HG03280 (cell line): Measurements from ENCODE around the gene POP7.
A peak's percentile ranks its signal among the peaks of the same experiment; 100 is the strongest.
"Not testable (repeated sequence)": the region's sequence is repeated elsewhere in the genome, so short reads cannot be mapped to it uniquely, and the experiment has no call there.

ENCODE experiments used
- ATAC-seq: cut with Tn5 transposase; IDR thresholded peaks from one replicate; pipeline ENCODE4 v1.9.1; 2021; ENCODE audit warnings: mild to moderate bottlenecking, moderate library complexity; ENCODE audit not compliant: unreplicated experiment

The POP7 gene

DNA sequence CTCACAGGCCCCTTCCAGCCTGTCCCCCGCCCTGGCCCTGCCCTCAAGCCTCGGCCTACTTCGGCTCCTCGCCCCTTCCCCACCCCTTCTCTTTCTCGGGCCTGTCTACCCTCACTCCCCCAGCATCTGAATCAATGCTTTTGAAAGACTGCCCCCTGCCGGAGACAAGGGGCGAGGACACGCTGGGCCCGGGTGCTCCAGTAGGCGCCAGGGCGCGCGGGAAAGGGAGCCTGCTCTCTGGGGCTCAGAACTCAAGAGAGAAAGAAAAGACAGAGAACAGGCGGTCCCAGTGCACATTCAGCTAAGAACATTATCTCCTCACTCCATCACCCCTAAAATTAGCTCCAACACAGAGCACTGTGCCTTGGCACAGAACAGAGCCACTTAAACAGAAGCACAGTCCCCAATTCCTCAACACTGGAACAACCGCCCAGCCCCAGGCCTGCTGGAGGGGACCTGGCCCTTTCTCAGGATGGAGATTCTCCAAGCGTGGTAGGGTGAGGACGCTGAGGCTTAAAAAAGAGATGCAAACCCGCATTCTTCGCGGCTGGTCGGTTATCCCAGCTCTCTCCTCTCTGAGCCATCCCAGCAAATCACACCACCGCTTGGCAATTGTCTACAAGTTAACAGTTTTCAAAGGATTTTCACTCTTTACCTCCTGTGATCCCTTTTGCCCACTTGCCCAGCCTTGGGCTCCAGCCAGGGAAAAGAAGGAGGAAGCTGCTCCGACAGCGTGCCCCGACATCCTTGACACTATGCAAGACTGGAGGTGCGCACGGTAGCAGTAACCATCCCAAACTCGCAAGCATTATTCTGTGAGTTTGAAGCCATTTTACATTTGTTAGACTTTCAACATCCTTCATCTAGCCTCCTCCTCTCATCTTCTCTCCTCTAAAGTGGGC lies 14.0 kb upstream of the POP7 start:
- ATAC-seq, result peak; percentile 40

DNA sequence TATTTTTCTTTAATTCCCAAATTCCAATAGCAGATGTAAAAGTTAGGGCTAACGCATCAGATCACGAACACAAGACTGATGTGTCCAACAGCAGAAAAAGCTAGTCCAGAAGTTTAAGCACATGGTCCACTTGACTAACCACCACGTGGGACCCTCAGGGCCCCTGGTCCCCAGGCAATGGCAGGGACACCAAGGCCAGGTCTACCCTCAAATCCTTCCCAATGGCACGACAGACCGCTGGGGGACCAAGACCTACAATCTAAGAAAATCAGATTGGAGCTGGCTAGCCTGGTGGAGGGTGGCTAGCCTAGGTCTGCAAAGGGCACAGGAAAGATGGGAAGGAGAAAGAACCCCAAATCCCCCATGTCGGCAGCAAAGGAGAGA lies 13.4 kb upstream of the POP7 start:
- no peak for ATAC-seq

DNA sequence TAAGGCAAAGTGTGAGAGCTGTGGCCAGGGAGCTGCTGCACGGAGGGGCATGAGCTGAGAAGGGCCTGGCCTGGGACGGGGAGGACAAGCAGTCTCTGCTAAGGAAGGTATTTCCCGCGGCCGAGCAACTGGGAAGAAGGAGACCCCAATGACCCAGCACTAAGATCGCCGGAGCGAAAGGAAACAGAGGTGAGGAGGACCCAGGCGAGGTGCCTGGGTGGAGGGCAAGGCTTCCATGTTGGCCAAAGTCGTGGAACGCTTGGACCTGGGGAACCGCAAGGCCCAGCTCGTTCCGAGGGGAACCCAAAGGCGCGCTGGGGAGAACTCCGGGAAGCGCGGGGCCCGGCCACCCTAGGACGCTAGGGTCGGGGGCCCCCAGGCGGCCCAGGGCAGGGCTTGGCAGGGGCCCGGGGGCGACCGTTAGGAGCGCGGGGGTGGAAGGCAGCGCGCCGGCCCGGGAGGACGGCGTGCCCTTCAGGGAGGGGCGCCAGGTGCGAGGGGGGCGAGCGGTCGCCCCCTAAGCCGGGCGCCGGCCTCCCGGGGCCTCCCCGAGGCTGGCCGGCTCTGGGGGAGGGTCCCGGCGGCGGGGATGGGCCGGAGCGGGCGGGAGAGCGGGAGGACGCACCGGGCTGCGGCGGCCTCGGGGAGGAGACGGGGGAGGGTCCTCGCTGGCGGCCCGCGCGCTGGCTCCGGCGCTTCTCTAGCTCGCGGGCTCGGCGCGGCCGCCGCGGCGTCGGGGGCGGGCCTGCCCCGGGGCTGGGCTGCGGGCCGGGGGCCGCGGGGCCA lies 12.4 kb upstream of the POP7 start:
- ATAC-seq, result no peak

DNA sequence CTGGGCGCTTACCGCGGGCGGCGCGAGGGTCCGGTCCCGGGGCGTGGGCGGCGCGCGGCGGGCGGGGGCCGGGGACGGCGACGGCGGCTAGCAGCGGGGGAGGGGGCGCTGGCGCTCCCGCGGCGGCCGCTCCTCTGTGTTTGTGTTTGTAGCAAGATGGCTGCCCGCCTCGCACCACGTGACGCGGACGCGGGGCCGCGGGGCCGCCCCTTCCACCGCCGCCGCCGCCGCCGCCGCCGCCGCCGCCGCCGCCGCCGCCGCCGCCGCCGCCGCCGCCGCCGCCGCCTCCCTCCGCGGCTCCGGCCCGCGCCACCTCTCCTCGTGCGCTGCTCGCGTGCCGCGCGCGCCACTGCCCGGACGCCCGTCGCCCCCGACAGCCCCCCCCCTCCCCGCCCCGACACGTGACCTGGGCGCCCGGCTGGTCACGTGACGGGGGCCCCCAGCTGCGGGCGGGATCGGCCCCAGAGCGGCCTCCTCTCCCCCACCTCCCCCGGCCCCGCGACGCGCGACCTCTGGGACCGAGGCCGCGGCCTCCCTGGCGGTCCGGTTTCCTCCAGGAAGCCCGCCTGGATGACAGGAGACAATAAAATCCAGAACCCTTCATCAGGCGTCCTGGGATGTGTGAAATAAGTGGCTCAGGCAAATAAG lies 11.7 kb upstream of the POP7 start, which contains the start of gene GIGYF1:
Gene GIGYF1, minus strand, starts transcription at position 153 of the 648 bp plus-strand sequence. CDS start 6,012 bp downstream, outside the sequence.
- no peak for ATAC-seq

DNA sequence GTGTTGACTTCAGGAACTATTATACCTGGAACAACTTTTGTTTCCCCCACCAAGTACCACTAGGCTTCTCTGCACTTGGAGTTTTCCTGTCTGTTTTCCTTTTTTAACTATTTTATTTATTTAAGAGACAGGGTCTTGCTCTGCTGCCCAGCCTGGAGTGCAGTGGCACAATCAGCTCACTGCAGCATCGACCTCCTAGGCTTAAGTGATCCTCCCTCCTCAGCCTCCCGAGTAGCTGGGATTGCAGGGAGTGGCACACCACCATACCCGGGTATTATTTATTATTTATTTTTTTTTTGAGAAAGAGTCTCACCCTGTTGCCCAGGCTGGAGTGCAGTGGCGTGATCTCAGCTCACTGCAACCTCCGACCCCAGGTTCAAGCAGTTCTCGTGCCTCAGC lies 9.8 kb upstream of the POP7 start:
- no peak for ATAC-seq

DNA sequence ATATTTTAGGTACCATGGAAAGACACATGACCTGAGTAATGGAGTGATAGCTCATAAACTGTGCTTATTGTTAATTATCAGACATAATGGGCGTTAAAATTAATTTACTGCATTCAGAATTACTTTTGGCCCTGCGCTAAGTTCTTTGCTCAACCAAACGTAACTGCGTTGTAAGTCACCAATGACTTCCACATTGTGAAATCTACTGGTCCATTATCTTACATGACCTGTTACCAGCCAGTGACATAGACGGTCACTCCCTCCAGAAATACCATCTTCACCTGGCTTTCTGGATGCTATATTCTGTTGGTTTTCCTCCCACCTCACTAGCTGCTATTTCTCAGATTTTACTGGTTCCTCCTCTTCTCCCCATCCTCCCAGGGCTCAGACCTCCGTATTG lies 6.9 kb upstream of the POP7 start:
- no peak for ATAC-seq

DNA sequence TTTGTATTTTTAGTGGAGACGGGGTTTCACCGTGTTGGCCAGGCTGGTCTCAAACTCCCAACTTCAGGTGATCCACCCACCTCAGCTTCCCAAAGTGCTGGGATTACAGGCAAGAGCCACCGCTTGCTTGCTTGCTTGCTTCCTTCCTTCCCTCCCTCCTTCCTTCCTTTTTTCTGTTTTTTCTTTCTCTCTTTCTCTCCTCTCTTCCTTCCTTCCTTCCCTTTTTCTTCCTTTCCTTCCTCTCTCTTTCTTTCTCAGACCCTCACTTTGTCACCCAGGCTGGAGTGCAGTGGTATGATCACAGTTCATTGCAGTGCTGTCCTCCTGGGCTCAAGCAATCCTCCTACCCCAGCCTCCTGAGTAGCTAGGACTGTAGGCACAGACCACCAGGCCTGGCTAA lies 4.8 kb upstream of the POP7 start:
- ATAC-seq, result not testable (repeated sequence)

DNA sequence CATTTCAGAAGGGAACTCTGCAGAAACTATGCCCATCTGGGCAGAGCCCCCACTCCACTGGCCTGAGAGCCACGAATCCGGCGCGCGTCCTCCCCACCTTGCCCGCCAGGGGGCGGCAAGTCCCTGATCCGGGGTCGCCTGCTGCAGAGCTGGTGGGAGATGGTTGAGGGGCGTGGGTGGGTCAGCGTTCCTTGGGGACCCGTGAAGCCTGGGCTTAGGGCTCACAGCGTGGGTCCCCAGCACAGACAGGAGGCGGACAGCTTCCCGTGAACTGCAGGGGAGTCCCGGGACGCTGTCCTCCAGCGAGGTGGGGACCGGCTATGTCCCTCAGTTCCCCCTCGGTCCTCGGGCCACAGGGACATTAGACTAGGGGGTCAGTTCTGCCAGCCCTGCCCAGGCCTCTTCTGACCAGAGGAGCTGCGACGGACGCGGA lies 585 bp upstream of the POP7 start:
- peak; percentile 53 for ATAC-seq

DNA sequence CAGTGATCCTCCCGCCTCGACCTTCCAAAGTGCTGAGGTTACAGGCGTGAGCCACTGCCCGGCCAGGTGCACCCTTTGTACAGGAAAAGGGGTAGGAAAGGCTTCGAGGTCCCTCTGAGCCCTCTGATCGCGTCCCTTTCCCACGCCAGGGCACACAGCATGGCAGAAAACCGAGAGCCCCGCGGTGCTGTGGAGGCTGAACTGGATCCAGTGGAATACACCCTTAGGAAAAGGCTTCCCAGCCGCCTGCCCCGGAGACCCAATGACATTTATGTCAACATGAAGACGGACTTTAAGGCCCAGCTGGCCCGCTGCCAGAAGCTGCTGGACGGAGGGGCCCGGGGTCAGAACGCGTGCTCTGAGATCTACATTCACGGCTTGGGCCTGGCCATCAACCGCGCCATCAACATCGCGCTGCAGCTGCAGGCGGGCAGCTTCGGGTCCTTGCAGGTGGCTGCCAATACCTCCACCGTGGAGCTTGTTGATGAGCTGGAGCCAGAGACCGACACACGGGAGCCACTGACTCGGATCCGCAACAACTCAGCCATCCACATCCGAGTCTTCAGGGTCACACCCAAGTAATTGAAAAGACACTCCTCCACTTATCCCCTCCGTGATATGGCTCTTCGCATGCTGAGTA lies 871 bp downstream of the POP7 start:
- ATAC-seq, result no peak

DNA sequence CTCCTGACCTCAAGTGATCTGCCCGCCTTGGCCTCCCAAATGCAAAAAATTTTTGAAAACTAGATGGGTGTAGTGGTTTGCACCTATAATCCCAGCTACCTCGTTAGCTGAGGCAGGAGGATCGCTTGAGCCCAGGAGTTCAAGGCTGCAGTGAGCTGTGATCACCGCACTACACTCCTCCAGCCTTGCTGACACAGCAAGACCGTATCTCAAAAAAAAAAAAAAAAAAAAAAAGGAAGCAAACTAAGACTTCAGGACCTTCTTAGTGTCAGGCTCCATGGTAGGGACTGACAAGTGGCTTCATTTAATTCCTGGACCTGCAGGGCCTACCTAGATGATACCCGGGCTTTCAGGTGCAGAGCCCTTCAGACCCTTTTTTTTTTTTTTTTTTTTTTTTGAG lies 2.5 kb downstream of the POP7 start:
- ATAC-seq, result no peak

DNA sequence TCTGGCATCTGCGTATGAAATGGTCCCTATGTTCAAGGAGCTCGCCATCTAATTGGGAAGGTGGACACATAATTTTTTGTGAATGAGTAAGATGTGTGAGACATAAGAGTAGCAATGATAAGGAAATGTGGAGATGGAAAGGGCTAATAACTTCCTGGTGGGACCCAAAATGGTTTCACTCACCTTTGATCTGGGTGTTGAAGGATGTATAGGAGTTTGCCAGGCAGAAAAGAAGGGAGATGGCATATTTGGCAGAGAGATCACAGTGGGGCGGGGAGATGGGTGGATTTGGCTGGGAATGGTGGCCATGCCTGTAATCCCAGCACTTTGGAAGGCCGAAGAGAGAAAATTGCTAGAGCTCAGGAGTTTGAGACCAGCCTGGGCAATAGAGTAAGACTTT lies 4.5 kb downstream of the POP7 start:
- no peak for ATAC-seq

DNA sequence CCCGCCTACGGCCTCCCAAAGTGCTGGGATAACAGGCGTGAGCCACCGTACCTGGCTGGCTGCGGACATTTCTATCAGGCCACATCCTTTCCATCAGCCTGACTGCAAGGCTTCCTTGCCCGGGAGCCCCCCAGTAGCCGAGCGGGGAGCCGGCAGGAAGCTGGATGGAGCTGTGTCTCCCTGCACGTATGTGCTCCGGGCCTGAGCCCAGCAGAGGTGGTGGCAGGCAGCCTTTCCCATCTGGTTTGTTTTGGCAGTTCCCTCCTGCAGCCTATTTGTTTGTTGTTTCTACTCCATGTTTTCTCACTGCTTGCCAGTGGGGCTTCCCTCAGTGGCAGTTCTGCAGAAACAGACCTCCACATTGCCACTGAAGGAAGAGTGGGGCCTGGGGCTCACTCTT lies 5.4 kb downstream of the POP7 start:
- ATAC-seq, result no peak

DNA sequence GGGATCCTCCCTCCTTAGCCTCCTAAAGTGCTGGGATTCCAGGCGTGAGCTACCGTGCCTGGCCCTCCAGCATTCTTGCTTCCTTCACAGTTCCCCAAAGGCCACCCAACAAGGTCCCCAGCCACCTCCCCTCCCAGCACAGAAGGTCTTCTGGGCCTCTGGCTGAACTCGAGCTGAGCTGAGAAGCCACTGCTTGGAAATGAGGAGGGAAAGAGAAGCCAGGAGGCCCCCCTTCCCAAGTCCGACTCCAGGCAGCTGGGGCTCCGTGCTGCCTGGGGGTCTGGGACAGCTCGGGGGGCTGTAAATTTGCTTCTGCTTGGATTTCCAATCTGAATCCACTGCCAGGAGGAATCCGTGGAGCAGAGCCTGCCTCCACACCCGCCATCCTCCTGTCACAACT lies 8.8 kb downstream of the POP7 start:
- ATAC-seq, result no peak

DNA sequence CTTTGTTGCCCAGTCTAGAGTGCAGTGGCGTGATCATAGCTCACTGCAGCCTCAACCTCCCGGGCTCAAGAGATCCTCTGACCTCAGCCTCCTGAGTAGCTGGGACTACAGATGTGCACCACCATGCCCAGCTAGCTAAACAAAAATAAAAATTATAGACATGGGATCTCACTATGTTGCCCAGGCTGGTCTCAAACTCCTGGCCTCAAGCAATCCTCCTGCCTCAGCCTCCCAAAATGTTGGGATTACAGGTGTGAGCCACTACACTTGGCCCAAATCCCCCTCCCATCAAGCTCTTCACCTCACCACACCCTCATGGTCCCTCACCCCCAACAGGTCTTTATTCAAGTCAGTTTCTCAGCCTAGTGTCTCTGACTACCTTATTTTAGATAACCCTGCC lies 11.2 kb downstream of the POP7 start:
- ATAC-seq, result not testable (repeated sequence)

DNA sequence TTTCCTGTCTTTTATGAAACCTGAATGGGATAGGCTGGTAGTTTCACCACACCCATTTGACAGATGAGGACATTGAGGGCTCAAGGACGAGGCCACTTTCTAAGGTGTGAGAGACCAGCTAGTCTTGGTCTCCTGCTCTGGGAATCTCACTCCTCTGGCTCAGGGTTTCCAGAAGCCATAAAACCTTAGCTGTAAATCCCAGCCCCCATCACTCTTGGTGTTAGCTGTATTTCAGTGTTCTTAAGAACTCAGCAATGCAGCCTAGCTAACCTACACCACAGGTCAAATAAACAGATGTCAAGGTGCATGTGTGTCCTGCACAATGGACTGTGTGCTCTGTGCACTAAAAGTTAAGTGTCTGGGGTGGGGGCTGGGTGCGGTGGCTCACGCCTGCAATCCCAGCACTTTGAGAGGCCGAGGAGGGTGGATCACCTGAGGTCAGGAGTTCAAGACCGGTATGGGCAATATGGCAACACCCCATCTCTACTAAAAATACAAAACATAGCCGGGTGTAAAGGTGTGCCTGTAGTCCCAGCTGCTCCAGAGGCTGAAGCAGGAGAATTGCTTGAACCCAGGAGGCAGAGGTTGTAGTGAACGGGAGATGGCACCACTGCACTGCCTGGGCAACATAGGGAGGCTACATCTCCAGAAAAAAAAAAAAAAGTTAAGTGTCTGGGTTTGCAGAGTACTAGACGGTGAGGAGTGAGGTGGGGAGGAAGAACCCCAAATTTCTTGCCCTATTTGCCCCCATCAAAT lies 13.8 kb downstream of the POP7 start:
- ATAC-seq, result no peak

DNA sequence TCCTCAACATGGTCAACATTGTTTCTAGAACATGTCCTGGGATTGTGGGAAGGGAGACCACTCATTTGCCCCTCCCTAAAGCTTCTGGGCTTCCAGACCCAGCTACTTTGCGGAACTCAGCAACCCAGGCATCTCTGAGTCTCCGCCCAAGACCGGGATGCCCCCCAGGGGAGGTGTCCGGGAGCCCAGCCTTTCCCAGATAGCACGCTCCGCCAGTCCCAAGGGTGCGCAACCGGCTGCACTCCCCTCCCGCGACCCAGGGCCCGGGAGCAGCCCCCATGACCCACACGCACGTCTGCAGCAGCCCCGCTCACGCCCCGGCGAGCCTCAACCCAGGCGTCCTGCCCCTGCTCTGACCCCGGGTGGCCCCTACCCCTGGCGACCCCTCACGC lies 14.4 kb downstream of the POP7 start, which contains the start of gene EPO:
Gene EPO, plus strand, starts transcription at position 190 of the 392 bp plus-strand sequence. CDS start 513 bp downstream, outside the sequence.
- no peak for ATAC-seq

DNA sequence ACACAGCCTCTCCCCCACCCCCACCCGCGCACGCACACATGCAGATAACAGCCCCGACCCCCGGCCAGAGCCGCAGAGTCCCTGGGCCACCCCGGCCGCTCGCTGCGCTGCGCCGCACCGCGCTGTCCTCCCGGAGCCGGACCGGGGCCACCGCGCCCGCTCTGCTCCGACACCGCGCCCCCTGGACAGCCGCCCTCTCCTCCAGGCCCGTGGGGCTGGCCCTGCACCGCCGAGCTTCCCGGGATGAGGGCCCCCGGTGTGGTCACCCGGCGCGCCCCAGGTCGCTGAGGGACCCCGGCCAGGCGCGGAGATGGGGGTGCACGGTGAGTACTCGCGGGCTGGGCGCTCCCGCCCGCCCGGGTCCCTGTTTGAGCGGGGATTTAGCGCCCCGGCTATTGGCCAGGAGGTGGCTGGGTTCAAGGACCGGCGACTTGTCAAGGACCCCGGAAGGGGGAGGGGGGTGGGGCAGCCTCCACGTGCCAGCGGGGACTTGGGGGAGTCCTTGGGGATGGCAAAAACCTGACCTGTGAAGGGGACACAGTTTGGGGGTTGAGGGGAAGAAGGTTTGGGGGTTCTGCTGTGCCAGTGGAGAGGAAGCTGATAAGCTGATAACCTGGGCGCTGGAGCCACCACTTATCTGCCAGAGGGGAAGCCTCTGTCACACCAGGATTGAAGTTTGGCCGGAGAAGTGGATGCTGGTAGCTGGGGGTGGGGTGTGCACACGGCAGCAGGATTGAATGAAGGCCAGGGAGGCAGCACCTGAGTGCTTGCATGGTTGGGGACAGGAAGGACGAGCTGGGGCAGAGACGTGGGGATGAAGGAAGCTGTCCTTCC lies 15.0 kb downstream of the POP7 start:
- no peak for ATAC-seq

DNA sequence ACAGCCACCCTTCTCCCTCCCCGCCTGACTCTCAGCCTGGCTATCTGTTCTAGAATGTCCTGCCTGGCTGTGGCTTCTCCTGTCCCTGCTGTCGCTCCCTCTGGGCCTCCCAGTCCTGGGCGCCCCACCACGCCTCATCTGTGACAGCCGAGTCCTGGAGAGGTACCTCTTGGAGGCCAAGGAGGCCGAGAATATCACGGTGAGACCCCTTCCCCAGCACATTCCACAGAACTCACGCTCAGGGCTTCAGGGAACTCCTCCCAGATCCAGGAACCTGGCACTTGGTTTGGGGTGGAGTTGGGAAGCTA lies 15.5 kb downstream of the POP7 start:
- no peak for ATAC-seq

DNA sequence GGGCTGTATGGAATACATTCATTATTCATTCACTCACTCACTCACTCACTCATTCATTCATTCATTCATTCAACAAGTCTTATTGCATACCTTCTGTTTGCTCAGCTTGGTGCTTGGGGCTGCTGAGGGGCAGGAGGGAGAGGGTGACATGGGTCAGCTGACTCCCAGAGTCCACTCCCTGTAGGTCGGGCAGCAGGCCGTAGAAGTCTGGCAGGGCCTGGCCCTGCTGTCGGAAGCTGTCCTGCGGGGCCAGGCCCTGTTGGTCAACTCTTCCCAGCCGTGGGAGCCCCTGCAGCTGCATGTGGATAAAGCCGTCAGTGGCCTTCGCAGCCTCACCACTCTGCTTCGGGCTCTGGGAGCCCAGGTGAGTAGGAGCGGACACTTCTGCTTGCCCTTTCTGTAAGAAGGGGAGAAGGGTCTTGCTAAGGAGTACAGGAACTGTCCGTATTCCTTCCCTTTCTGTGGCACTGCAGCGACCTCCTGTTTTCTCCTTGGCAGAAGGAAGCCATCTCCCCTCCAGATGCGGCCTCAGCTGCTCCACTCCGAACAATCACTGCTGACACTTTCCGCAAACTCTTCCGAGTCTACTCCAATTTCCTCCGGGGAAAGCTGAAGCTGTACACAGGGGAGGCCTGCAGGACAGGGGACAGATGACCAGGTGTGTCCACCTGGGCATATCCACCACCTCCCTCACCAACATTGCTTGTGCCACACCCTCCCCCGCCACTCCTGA lies 16.7 kb downstream of the POP7 start:
- no peak for ATAC-seq
